Measurements from ENCODE around the gene CCM2.

The CCM2 gene

DNA sequence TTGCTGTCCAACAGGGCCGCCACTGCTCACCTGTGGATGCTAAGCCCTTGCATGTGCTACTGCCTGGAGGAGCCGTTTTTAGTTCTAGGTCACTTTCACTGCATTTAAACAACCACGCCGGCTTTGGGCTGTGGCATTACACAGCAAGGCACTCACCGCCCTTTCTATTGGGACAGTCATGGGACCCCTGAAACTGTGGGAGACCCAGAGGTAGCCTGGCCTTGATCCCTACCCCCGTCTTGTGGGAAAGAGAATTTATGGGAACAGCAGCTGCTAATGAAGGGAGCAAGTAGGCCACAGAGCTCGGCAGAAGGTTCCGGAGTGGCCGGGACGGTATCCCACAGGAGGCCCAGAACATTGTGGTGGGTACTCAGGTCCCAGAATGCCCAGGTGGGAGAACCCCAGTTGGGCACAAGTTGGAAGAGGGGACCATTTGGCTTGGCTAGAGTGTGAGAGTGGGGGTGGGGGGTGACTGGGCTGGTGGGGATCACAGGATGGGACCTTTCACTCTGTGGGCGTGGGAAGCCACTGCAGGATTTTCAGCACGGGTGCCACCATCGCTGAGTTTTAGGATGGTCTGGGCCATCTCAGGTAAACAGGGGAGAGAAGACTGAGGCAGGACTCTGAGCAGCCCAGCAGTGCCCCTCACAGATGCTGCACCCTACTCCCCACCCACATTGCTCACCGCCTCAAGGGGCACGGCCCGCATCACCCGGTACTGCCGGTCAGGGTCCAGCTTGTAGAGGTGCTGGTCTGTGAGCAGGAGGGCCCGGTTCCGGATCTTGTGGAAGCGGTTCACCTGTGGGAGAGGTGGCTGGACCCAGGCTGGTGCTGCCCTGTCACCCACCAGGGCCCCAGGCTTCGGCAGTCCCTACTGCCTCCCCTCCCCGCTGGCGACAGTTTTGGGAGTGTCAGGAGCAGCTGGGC, 36.4 kb upstream of the CCM2 start:
- Histone ChIP-seq H3K4me1 (ENCODE audit: insufficient read depth, low read length) (no peaks in the 10 kb centered on the region), H3K79me2 (ENCODE audit: insufficient read depth, low read length) (no peaks in the 10 kb centered on the region), H3K4me2 (ENCODE audit: insufficient read depth, low read length) (no peak overlapping the region), H3K27me3 (ENCODE audit: insufficient read depth, low read length, poor library complexity) (no peaks in the 10 kb centered on the region), H3K27ac (ENCODE audit: low read length) (no peak overlapping the region), H3K9me3 (ENCODE audit: insufficient read depth, low read length, severe bottlenecking) (no peaks in the 10 kb centered on the region), H3K36me3 (ENCODE audit: insufficient read depth, low read length) (peaks cover 7% of the 10 kb centered on the region; the same call in 1 of the 2 replicates), H2AFZ (ENCODE audit: low read depth, low read length) (no peak overlapping the region), H3K9ac (ENCODE audit: low read depth, low read length) (no peak overlapping the region), H3K4me3 (ENCODE audit: low read depth in 1 of 2, low read length in 2 of 2) (no peak overlapping the region), H4K20me1 (ENCODE audit: insufficient read depth, low read length) (no peaks in the 10 kb centered on the region)
- TF ChIP-seq, protein P1, sequence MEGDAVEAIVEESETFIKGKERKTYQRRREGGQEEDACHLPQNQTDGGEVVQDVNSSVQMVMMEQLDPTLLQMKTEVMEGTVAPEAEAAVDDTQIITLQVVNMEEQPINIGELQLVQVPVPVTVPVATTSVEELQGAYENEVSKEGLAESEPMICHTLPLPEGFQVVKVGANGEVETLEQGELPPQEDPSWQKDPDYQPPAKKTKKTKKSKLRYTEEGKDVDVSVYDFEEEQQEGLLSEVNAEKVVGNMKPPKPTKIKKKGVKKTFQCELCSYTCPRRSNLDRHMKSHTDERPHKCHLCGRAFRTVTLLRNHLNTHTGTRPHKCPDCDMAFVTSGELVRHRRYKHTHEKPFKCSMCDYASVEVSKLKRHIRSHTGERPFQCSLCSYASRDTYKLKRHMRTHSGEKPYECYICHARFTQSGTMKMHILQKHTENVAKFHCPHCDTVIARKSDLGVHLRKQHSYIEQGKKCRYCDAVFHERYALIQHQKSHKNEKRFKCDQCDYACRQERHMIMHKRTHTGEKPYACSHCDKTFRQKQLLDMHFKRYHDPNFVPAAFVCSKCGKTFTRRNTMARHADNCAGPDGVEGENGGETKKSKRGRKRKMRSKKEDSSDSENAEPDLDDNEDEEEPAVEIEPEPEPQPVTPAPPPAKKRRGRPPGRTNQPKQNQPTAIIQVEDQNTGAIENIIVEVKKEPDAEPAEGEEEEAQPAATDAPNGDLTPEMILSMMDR (IDR thresholded peaks at IDR 0.05; ENCODE audit: borderline replicate concordance, extremely low read depth, low read length, poor library complexity, severe bottlenecking), result no peak
- no peak for TF ChIP-seq EZH2 (IDR thresholded peaks at IDR 0.05; ENCODE audit: borderline replicate concordance, low read depth, low read length, severe bottlenecking)
- ATAC-seq (ENCODE audit: insufficient read depth, low read depth), result no peak
- no peak for DNase-seq

DNA sequence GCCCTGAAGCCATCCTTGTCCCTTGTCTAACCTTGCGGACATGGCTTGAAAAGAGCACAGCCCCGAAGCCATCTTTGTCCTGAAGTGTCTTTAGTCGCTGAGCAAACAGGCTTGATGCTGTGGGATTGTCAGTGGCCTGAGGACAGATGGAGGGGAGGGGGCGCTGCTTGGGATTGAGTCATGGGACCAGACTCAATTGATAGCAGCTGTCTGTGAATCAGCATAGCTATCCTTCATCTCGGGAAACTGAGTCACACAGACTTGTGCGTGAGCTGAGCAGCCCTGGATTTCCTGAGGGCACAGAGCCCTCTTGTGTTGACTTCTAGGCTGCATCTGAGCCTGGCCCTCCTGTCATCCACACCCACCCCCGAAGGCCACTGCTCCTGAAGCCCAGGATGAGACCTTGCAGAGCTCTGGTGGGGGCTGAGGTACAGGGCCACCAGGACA, 35.6 kb upstream of the CCM2 start:
- Histone ChIP-seq H3K27me3 (ENCODE audit: insufficient read depth, low read length, poor library complexity) (no peaks in the 10 kb centered on the region), H3K36me3 (ENCODE audit: insufficient read depth, low read length) (peaks cover 7% of the 10 kb centered on the region; the same call in 1 of the 2 replicates), H3K9ac (ENCODE audit: low read depth, low read length) (no peak overlapping the region), H3K9me3 (ENCODE audit: insufficient read depth, low read length, severe bottlenecking) (no peaks in the 10 kb centered on the region), H3K4me3 (ENCODE audit: low read depth in 1 of 2, low read length in 2 of 2) (no peak overlapping the region), H3K27ac (ENCODE audit: low read length) (no peak overlapping the region), H3K4me2 (ENCODE audit: insufficient read depth, low read length) (no peak overlapping the region), H4K20me1 (ENCODE audit: insufficient read depth, low read length) (no peaks in the 10 kb centered on the region), H2AFZ (ENCODE audit: low read depth, low read length) (no peak overlapping the region), H3K79me2 (ENCODE audit: insufficient read depth, low read length) (no peaks in the 10 kb centered on the region), H3K4me1 (ENCODE audit: insufficient read depth, low read length) (no peaks in the 10 kb centered on the region)
- no peak for TF ChIP-seq EZH2 (IDR thresholded peaks at IDR 0.05; ENCODE audit: borderline replicate concordance, low read depth, low read length, severe bottlenecking)
- TF ChIP-seq, protein P1 (IDR thresholded peaks at IDR 0.05; ENCODE audit: borderline replicate concordance, extremely low read depth, low read length, poor library complexity, severe bottlenecking), result peak; percentile 54
- no peak for DNase-seq
- peak; percentile 39; the same call in 2 of the 3 replicates for ATAC-seq (ENCODE audit: insufficient read depth, low read depth)

DNA sequence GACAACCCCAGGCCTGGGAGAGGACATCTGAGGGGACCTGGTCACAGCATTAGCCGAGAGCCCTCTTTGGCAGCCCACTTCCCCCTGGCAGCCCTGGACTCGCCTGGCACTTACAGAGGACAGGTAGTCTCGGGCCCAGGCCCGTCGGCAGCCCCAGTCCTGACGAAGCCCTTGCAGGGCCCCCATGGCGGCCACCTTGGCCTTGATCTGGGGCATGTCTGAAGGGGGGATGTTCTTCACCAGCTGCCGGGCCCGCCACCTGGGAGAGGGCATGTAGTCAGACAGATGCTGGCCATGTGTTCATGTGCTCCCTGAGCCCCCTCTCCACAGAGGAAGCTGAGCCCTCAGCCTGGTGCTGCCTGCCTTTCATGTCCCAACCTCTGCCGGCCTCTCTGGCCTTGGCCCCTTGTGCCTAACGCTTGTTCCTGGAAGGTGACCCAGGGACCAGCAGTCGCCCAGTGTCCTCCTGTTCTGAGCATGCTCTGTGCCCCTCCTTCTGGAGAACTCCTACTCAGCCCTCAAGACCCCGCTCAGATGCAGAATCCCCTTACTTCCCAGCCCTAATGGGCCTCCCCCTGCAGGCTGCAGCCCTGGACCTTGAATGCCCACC, 35.1 kb upstream of the CCM2 start:
- Histone ChIP-seq H3K4me1 (ENCODE audit: insufficient read depth, low read length) (no peaks in the 10 kb centered on the region), H3K4me2 (ENCODE audit: insufficient read depth, low read length) (no peak overlapping the region), H3K79me2 (ENCODE audit: insufficient read depth, low read length) (no peaks in the 10 kb centered on the region), H3K4me3 (ENCODE audit: low read depth in 1 of 2, low read length in 2 of 2) (no peak overlapping the region), H3K36me3 (ENCODE audit: insufficient read depth, low read length) (peaks cover 7% of the 10 kb centered on the region; the same call in 1 of the 2 replicates), H4K20me1 (ENCODE audit: insufficient read depth, low read length) (no peaks in the 10 kb centered on the region), H2AFZ (ENCODE audit: low read depth, low read length) (no peak overlapping the region), H3K9ac (ENCODE audit: low read depth, low read length) (no peak overlapping the region), H3K27ac (ENCODE audit: low read length) (no peak overlapping the region), H3K9me3 (ENCODE audit: insufficient read depth, low read length, severe bottlenecking) (no peaks in the 10 kb centered on the region), H3K27me3 (ENCODE audit: insufficient read depth, low read length, poor library complexity) (no peaks in the 10 kb centered on the region)
- no peak for TF ChIP-seq EZH2 (IDR thresholded peaks at IDR 0.05; ENCODE audit: borderline replicate concordance, low read depth, low read length, severe bottlenecking)
- TF ChIP-seq, protein P1 (IDR thresholded peaks at IDR 0.05; ENCODE audit: borderline replicate concordance, extremely low read depth, low read length, poor library complexity, severe bottlenecking), result no peak
- 0 out of 3 replicates have a peak, but pooled peaks have one; percentile 10 for ATAC-seq (ENCODE audit: insufficient read depth, low read depth)
- DNase-seq, result no peak

All from DND-41 (cell line).